HepG2 (cell line): ENCODE results near the gene CEP250. TPM values are rescaled to one million over a fixed set of nuclear protein-coding genes. Genes with fewer than 3 reads are reported as not detected.

Source experiments
- GFI1 ChIP-seq: sonication (generic); formaldehyde crosslinking; IDR thresholded peaks from 2 replicates; pipeline ENCODE4 v1.5.0; 2020; ENCODE audit warnings: missing genetic modification reagents, mild to moderate bottlenecking, borderline replicate concordance
- HMGXB3 ChIP-seq: sonication (generic); formaldehyde crosslinking; IDR thresholded peaks from 2 replicates; pipeline ENCODE4 v1.4.0; 2020; ENCODE audit warnings: missing genetic modification reagents, borderline replicate concordance
- IKZF5 ChIP-seq: IDR thresholded peaks from 2 replicates; pipeline ENCODE4 v1.6.1; 2018; ENCODE audit warnings: missing genetic modification reagents, mild to moderate bottlenecking, missing compliant biosample characterization
- KAT7 ChIP-seq: IDR thresholded peaks from 2 replicates; pipeline ENCODE4 v1.6.1; 2018; ENCODE audit warnings: borderline replicate concordance, missing compliant biosample characterization
- KMT2A ChIP-seq: sonication (generic); formaldehyde crosslinking; IDR thresholded peaks from 2 replicates; pipeline ENCODE4 v1.4.0; 2020; ENCODE audit warnings: missing genetic modification reagents
- MLXIP ChIP-seq: sonication (generic); formaldehyde crosslinking; IDR thresholded peaks from 2 replicates; pipeline ENCODE4 v1.9.0; 2021; ENCODE audit warnings: missing genetic modification reagents, borderline replicate concordance
- MYPOP ChIP-seq: sonication (generic); formaldehyde crosslinking; IDR thresholded peaks from 2 replicates; pipeline ENCODE4 v1.8.1; 2023; ENCODE audit warnings: mild to moderate bottlenecking, moderate library complexity, missing genetic modification reagents
- NFKB2 ChIP-seq: sonication (generic); formaldehyde crosslinking; IDR thresholded peaks from 2 replicates; pipeline ENCODE4 v1.4.0; 2020; ENCODE audit warnings: missing genetic modification reagents, borderline replicate concordance
- POGK ChIP-seq: sonication (generic); formaldehyde crosslinking; conservative IDR thresholded peaks from 2 replicates; pipeline ENCODE4 v1.8.0; 2022; ENCODE audit warnings: mild to moderate bottlenecking, moderate library complexity, missing genetic modification reagents
- SMYD3 ChIP-seq: sonication (generic); formaldehyde crosslinking; IDR thresholded peaks from 2 replicates; pipeline ENCODE4 v1.8.1; 2023; ENCODE audit warnings: mild to moderate bottlenecking, missing genetic modification reagents
- ZNF18 ChIP-seq: sonication (generic); formaldehyde crosslinking; IDR thresholded peaks from 2 replicates; pipeline ENCODE4 v1.8.0; 2022; ENCODE audit warnings: mild to moderate bottlenecking, missing genetic modification reagents; ENCODE audit not compliant: insufficient replicate concordance
- ZNF296 ChIP-seq: sonication (generic); formaldehyde crosslinking; conservative IDR thresholded peaks from 2 replicates; pipeline ENCODE4 v1.5.0; 2020; ENCODE audit warnings: mild to moderate bottlenecking, missing genetic modification reagents
- ZNF34 ChIP-seq: sonication (generic); formaldehyde crosslinking; IDR thresholded peaks from 2 replicates; pipeline ENCODE4 v1.4.0; 2020; ENCODE audit warnings: mild to moderate bottlenecking, missing genetic modification reagents, borderline replicate concordance
- ZNF674 ChIP-seq: sonication (generic); formaldehyde crosslinking; IDR thresholded peaks from 2 replicates; pipeline ENCODE4 v1.5.0; 2020; ENCODE audit warnings: low read depth, mild to moderate bottlenecking, missing genetic modification reagents
- polyA plus RNA-seq, 8 experiments: library from polyadenylated mRNA; depleted of rRNA in 3 of 8; stranded (reverse) in 7 of 8; unstranded in 1 of 8; fragments of >200 nt; fragmentation: Illumina TruSeq in 4 of 8; extraction: Trizol in 4 of 8; gene quantifications; 2 replicates each; pipeline versions ENCODE4 v1.2.1 to v1.2.3, GENCODE V29; 2011 to 2016; ENCODE audit warnings: low read depth in 4 of 8, missing spikeins in 1 of 8, mixed read lengths in 1 of 8; ENCODE audit not compliant: insufficient read depth in 1 of 8
- total RNA-seq, 5 experiments: library from RNA; depleted of rRNA; stranded (reverse); fragments of >200 nt; fragmentation: Illumina TruSeq; extraction: Trizol; gene quantifications; 2 replicates each; pipeline ENCODE4 v1.2.3, GENCODE V29; 2016; ENCODE audit warnings: low read depth in 1 of 5

CEP250 gene
- total and polyA plus RNA-seq, 2 of the 13 experiments (the other 11 are each of a cell fraction or from before 2014, with no cell fraction given), result 28.8 to 55.3 TPM

GRCh38 chr20:35454881-35455609, at the start of gene CEP250 (continued):
- peak; percentile 26 for TF ChIP-seq ZNF18 (CRISPR knock-in tag)
- peak; percentile 86 for TF ChIP-seq KAT7 (CRISPR knock-in tag)
- no peak for TF ChIP-seq POGK
- TF ChIP-seq ZNF34, result peak; percentile 19; the same call in 1 of the 2 replicates
- TF ChIP-seq SMYD3 (CRISPR knock-in tag), result no peak
- no peak; the same call in 1 of the 2 replicates for TF ChIP-seq MLXIP (CRISPR knock-in tag)
- TF ChIP-seq NFKB2 (CRISPR knock-in tag), result peak; percentile 73; the same call in 1 of the 2 replicates
- TF ChIP-seq HMGXB3 (CRISPR knock-in tag), result peak; percentile 32; the same call in 1 of the 2 replicates
- TF ChIP-seq GFI1 (CRISPR knock-in tag), result peak; percentile 69; the same call in 1 of the 2 replicates
- peak; percentile 75 for TF ChIP-seq KMT2A (CRISPR knock-in tag)
- TF ChIP-seq ZNF674 (CRISPR knock-in tag), result no peak
- peak; percentile 88 for TF ChIP-seq ZNF296 (CRISPR knock-in tag)
- peak; percentile 95 for TF ChIP-seq IKZF5 (CRISPR knock-in tag)
- TF ChIP-seq MYPOP (CRISPR knock-in tag), result peak; percentile 55
